ENCODE data around the gene SYT2.
"Not testable (repeated sequence)": the region's sequence is repeated elsewhere in the genome, so short reads cannot be mapped to it uniquely, and the experiment has no call there.

The SYT2 gene

GRCh38 chr1:202639500-202639899 lies 70.8 kb downstream of the SYT2 start:
- DNase-seq: no peak

GRCh38 chr1:202638701-202639305 lies 71.5 kb downstream of the SYT2 start:
- not testable (repeated sequence) for DNase-seq

- DNase-seq: no peak
These were observed 72.1 kb downstream of the SYT2 start for GRCh38 chr1:202638019-202638700.

DNA sequence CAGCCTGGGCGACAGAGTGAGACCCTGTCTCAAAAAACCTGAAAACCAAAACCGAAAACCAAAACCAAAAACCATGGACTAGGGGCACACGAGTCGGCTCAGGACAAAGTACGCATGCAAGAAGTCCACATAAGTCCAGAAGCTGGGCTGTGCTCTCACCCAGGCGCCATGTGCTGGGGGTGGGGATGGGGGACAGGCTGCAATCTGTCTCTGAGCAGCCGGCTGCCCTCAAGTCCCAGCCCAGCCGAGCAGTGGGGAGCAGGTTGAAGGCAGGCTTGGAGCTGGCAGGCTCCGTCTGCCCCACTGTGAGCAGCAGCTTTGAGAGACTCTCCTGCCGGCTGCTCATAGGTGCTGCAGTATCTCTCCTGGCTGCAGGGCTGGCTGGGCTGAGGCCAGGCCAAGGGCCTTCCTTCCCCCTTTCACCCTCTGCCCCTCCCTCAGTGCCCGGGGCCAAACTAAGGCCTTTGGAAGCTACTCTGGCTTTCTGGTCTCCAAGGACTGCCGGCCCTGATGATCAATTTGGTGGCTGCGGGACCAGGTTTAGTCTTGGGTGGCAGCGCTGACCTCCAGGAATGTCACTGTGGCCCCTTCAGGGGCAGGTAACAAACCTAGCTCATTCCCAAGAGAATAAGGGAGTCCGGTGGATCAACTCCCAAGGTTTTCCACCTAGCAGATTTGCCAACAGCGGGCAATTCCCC lies 72.8 kb downstream of the SYT2 start:
- DNase-seq: not testable (repeated sequence)

GRCh38 chr1:202636171-202636570 lies 74.1 kb downstream of the SYT2 start:
- DNase-seq: not testable (repeated sequence)

DNA sequence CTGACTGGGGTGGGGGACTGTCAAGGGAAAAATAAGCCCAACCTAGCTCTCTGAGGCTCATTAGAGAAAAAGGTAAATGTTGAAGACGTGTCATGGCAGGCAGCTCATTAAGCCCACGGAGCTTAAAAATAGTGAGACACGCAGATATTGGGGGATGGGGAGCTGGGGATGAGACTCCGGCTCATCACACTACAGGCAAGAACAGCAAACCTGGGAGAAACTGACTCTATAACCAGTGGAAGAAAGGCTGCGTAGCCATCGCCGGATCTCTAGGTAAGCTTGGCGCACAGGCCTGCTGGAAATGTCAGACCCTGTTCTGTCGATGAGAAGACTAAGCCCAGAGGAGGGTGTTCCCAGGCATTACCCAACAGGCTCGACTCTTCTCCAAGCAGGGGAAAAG lies 78.0 kb downstream of the SYT2 start:
- no peak for DNase-seq

DNA sequence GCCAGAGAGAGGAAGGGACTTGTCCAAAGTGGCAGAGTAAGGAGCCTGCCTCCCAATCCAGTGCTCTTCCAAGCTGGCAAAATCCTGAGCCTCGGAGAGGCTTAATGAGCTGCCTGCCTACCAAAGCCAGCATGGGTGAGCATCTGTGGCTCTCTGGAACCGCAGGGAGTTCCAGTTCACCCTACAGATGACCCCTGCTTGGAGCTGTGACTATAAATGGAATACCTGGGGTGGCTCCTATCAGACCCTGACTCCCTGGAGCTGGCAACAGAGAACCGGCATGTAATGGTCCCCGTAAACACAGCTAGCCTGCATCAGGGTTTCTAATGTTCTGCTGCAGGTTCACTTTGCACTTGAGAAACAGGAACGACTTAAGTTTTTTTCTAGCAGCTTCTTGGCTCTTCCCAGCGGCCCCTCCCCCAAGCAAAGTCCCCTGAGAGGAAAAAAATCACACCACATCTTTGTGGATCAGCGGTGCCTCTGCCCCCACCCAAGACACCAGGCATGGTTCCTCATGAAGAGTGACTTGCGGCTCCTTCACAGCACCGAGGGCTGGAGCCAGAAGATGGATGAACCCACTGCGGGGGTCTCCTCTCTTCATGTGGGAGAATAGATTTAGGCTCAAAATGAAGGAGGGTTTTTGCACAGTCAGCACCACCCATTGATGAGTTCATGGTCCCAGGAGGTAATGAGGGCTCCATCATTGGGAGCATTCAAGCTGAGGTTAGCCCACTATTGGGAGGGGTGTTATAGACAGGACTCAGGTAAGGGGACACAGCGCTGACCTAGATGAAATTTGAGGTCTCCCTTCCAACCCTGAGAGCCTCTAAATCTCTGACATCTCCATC lies 79.0 kb downstream of the SYT2 start:
- DNase-seq: no peak

- no peak for DNase-seq
These were observed 79.7 kb downstream of the SYT2 start for GRCh38 chr1:202630541-202630940.

DNA sequence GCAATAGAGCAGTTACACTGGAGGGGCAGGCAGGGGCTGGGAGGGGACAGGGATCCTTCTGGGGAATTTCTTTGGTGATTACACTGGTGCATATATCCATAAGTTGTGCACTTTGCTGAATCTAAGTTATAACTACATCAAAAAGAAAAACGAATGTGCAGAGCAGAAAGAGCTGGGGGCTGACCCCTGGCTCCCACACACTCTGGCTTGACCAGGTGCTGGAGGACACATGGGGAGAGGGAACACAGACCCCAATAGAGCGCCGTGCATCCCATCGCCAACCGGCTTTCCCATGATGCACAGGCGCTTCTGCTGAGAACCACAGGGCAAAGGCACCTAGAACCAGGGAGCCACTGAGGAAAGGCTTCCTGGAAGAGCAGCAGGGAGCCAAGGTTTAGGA lies 80.2 kb downstream of the SYT2 start:
- DNase-seq: not testable (repeated sequence)

DNA sequence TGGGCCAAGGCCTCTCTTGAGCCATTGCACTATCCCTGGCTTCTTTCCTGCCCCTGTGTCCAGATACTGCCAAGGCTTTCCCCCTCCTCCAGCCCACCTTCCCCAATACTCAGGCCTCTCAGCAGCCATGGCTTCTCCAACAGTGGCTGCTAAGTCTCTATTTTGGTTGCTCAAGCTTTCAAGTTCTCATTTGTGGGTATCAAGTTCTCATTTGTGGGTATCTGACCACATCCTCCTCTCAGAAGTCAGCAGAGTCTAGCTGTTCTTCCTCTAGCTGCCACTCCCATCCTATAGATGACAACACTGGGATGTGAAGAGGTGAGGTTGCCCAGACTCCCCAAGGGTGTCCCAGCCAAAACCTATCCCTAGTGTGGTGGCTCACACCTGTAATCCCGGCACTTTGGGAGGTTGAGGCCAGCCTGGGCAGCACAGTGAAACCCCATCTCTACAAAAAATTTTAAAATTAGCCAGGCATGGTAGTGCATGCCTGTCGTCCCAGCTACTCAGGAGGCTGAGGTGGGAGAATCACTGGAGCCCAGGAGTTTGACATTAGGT lies 80.9 kb downstream of the SYT2 start:
- peak; percentile 33 for DNase-seq

DNA sequence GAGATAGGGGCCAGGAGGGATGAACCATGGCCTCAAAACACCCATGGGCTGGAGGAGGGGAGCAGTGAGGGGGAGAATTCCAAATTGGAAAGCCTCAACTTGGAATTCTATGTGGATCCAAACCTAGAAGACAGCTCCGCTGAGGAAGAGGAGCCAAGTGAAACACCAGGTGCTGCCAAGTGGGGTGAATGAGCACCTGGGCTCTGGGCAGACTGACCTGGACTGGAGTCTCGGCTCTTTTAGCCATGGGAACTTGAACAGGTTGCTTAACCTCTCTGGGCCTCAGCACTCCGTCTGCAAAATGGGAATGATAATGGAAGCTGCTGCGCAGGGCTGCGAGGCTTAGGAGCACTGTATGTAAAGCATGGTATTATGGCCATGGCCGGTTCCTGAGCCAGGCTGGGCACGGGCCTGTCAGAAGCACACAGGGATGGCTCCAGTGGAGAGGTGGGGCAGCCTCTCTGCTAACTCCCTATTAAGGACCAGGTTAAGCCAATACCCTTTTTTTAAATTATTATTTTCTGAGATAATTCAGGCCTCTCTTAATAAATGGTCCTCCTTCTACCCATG lies 81.5 kb downstream of the SYT2 start:
- DNase-seq: no peak

- no peak for DNase-seq
These were observed 82.3 kb downstream of the SYT2 start for GRCh38 chr1:202627841-202628565.

GRCh38 chr1:202627036-202627435 lies 83.2 kb downstream of the SYT2 start:
- peak; percentile 33 for DNase-seq

DNA sequence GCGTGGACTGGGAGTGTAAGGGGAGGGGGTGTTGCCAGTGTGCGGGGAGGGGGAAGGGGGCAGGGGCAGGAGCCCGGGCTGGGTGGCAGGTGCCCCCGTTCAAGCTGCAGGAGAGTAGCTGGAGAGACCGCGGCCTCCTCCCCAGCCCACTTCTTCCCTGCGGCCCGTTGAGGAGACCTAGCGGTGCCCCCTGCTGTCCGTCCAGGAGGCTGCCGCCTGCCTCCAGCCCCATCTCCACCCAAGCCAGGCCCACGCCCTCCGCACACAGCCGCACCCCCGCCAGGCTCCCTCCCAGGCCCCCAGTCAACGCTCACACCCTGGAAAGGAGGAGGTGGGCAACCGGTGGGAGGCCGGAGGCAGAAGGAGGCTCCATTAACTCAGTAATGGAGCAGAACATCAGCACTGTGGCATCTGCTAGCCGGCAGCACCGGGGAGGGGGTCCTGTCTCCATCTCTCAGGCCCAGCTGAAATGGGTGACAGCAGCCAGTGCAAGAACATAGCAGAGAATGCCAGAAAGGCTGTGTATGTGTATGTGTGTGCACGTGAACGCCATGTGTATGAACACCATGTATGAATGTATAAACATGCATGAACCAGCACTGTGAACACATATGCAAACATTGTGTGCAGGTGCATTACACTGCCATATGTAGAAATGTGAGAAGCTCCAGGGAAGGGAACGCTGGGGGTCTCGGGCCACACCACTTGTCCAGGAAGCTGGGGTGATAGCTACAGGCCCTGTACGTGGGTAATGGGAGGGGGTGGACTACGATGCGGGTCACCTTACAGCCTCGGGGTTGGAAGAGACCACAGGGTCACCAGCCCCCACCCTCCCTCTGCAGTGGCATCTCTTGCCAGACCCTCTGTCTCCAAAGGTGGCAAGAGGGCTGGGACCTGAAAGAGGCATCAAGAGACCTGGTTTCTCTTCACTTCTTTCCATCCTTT lies 84.6 kb downstream of the SYT2 start:
- DNase-seq: peak; percentile 69

DNA sequence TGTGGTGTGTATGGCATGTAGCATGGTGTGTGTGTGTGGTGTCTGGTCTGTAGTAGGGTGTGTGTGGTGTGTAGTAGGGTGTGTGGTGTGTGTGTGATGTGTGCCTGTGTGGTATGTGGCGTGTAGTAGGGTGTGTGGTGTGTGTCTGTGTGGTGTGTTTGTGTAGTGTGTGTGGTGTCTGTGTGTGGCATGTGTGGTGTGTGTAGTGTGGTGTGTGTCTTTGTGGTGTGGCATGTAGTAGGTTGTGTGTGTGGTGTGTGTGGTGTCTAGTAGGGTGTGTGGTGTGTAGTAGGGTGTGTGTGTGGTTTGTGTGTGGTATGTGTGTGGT lies 85.5 kb downstream of the SYT2 start:
- no peak for DNase-seq

DNA sequence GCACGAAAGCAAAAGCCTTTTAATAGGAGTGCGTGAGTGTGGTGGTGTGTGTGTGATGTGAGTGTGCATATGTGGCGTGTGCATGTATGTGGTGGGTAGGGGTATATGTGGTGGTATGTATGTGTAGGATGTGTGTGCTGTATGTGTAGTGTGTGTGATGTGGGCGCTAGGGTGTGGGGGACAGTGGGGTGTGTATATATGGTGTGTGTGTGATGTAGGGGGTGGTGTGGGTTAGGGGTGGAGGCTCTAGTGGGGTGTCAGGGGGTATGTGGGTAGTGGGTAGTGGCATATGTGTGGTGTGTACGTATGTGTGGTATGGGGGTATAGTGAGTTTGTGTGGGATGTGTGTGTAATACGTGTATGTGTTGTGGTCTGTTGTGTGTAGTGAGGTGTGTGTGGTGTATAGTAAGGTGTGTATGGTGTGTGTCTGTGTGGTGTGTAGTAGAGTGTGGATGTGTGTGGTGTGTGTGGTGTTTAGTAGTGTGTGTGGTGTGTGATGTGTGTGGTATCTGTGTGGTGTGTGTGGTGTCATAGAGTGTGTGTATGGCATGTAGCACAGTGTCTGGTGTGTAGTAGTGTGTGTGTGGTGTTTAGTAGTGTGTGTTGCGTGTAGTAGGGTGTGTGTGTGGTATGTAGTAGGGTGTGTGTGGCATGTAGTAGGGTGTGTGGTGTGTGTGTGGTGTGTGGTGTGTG lies 86.0 kb downstream of the SYT2 start:
- DNase-seq: no peak

DNA sequence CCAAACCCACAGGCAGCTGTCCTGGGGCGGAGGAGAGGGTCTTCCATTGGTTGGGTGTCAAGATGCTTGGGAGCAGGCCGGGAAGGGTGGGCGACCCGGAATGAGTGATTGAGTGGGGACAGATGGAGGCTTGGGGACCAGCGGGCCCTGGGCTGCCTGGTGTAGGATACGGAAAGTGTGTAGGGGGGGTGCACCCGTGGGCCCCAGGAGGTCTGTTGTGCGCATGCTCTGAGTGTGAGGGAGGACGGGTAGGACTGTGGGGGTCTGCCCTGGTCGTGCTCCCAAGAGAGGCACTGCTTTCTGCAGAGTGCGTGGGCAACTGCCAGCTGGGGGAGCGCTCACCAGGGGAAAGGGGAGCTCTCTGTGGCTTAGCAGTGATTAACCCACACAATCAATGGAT lies 86.8 kb downstream of the SYT2 start:
- not testable (repeated sequence) for DNase-seq

DNA sequence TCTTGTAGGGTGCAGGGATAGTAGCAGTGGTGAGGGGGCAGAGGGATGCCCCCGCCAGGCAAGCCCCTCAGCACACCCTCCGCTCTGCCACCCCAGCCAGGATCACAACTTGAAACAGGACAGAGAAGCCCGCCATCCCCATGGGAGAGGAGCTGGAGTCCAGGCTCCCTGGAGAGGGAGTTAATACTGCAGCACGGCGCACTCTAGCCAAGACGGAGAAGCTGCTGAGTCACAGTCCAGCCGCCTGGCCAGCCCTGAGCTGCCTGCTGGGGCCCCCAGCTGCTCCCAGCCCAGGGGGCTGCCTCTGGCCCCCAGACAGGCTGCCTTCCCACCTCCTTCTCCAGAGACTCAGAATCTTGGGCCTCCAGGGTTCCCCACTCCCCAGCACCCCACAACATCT lies 87.2 kb downstream of the SYT2 start:
- DNase-seq: no peak

GRCh38 chr1:202622388-202622787 lies 87.9 kb downstream of the SYT2 start:
- DNase-seq: no peak

- DNase-seq: no peak
These were observed 88.8 kb downstream of the SYT2 start for GRCh38 chr1:202621446-202621845.
